Occipital lobe (tissue), 2 donors: Measurements from ENCODE around the gene MBNL2. TPM values are rescaled to one million over a fixed set of nuclear protein-coding genes. Genes with fewer than 3 reads are reported as not detected.

Experiments
- DNase-seq: peaks from one replicate; lab custom pipeline; 2025; lab: John Stamatoyannopoulos, UW
- total RNA-seq: library from RNA; depleted of rRNA; stranded (reverse); fragments of >200 nt; gene quantifications from one replicate; pipeline ENCODE4 v1.2.3, GENCODE V29; 2014

The MBNL2 gene
- total RNA-seq, 1 donor from 2014 or later, result 29.2 TPM

DNA sequence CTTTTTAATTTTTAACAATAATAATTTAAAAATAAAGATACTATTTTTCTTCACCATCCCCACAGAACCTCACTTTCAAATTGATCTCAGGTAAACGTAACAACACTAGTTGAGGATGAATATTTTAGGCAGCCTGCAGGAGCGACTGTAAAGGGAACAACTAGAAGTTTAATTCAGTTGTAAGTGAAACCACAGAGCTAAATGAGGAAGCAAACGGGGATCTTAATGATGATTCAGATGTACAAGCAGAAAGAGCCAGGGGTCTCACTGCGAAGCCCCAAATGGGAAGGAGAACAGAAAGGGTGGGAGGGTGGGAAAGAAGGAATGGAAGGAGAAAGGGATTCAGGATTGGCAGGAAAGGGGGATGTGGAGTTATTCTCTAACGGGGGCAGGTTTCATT is 157.3 kb downstream of the MBNL2 start:
- no peak for DNase-seq

DNA sequence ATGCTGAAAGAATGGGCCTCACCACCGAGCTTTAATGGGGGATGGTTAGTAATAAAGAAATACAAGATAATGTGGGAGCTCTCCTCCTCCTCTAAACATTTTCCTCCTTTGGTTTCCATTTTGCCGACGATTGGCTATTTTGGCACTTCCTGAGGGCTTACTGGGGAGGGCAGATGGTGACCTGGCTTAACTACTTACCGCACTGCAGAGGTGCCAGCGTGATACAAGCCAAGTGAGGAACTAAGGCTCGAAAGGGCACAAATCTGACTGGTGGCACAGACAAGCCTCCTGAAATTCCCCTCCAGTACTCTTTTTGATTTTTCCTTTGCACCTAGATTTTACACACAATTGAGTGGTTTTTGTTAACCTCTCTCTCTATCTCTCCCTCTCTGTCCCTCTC is 158.6 kb downstream of the MBNL2 start:
- no peak for DNase-seq

DNA sequence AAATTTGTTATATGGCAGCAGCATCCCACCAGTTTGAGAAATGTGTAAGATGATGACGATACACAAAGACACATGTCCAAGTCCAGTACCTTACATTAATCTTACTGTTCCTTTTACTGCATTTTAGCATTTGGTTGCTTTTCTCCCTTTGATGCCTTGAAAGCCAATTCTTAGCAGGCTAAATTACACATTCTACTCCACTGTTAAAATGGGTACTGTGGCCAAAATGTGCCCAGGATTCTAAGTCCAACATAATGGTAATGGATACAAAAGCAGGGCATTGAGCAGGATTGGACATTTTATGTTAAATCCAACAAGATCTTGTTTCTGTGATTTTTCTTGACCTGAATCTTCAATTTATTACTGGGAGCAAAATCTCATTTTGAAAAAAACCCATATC is 159.1 kb downstream of the MBNL2 start:
- no peak for DNase-seq

DNA sequence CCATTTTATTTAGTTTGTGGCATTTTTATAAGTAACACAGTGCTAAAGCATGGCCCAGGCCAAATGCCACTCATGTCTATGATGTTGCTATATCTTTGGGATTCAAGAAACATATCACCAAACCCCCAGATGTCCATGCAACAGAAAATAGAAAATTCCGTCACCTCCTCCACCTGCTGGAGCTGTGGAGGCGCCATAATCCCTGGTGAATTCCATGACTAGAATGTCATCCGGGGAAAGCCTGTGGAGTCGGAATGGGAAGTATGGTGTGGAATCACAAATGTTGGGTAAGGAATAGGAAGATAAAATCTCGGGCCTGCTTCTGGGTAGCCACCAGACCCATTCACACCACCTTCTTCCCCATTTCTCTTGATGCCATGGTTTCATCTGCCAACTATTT is 160.1 kb downstream of the MBNL2 start:
- no peak for DNase-seq

DNA sequence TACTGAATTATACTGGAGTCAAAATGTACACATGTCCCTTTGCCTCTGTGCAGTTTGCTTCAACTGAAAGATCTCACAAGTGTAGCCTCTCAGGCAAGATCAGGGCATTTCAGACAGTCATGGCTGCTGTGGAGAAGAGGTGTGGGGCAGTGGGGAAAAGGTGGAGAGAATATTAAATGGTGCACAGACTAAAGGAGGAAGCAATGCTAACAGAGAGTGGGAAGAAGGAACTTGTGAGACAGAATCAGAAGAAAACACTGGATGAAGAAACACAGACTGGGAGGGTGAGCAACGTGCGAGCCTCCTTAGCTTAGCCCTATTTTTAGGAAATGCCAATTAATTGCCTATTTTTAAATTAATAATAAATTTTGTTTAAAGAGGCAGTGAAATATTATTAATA is 162.2 kb downstream of the MBNL2 start:
- DNase-seq, result no peak

DNA sequence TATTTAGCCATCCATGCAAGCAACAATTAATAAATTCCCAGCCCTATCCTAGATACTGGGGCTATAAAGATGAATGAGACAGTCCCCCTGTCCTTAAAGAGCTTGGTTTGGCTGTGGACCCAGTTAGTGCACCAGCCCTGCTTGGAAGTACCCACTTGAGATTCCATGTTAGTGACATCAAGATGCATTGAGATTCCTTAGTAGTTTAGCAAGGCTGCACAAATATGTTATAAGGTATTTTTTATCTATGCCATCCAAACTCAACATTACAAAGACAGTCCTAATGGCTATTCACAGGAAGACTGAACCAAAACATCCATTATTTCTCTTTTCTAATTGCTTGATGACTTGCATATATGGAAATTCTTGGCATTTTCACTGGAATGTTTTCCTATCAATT is 163.0 kb downstream of the MBNL2 start:
- no peak for DNase-seq

DNA sequence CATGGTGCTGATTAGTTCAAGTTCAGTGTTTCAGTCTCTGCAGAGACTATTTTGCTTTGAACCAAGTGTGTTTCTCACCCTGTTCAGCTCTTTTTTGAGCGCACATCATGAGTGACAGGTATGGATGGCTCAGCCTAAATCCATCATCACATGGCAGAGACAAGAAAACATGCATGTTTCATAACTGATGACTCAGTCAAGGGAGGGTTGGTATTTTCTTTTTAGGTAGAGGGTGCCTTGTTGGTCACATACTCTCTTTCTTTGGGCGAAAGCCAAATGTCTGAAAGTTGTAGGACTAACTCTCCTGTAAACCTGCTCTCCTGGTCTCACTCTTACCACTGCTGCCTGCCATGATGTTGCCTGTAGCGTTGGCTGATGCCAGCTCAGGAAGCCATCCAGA is 163.7 kb downstream of the MBNL2 start:
- no peak for DNase-seq

DNA sequence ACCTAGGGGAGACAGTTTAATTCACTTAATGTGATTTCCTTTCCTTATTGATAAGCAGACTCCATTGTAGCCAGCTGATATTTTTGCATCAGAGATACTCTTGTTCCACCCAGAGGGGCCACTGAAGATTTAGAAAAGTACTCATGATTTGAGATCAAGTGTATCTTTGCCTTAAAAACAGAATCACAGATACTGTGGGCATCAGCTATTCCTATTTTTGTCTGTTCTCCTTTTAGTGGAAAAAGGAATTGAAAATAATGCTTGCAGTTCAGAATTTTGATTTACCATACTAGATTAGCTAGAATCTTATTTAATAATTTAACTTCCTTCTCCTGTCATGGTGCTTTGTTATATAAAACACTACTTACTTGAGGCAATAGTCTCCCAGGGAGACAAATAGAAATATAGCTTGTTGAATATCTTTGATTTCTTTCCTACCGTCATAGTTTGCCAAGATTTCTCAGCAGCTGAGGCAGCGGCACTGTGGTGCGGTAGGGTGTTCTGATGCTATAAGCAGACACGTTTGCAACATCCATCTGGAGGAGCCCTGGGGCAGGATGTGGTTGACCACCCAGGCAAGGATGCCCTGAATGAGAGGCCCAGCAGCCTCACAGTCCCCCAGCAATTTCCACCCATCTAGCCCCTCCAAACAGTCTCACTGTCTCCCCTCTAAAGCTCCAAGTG is 164.8 kb downstream of the MBNL2 start:
- DNase-seq, result no peak

DNA sequence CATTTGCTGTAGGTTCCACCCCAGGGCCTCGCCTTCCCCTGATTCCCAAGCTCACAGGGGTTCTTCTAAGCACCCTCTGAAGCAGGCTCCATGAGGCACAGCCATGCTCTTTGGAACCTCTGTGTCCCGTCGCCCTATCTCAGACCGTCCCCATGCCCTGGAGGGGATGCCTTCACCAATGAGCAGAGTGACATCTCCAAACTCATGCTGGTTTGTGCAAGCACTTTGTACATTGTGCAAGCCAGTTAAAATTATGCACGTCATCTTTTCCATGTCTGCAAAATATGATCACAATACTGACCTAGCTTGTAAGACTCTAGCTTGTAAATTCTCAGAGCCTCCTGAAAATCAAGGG is 165.3 kb downstream of the MBNL2 start:
- DNase-seq, result no peak

DNA sequence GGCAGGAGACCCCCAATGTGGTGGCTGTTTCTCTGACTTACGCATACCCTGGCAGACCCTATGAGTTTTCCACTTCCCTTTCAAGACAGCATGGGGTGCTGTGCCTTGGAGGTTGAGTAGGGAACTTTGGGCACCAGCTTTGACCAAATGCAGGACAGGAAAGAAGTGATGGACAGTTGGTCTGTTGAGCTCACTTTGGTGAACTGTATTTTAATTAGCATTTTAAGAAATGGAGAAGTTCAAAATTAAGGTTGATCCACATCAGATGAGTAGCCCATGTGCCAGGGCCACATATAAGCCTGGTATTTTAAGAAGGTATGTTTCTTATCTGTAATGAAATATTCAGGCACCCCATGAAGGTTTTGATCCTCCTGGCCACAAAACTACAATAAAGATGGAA is 165.8 kb downstream of the MBNL2 start:
- DNase-seq, result no peak

DNA sequence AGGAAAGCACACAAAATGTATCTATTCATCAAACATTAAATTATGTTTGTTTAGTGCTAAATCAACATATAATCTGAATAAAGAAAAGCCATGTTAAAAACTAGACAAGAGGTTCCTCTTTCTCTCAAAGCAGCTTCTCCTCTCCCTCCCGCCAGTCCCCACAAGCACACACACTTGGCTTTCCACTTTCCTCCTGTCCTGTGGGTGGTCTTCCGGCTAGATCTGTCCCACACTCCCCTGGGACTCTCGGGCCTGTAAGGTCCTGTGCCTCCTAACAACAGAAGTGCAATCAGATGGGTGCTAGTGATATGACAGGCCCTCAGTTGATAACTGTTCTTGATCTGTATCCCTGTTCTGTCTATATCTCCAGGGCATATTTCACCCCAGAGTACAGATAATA is 166.2 kb downstream of the MBNL2 start:
- no peak for DNase-seq

DNA sequence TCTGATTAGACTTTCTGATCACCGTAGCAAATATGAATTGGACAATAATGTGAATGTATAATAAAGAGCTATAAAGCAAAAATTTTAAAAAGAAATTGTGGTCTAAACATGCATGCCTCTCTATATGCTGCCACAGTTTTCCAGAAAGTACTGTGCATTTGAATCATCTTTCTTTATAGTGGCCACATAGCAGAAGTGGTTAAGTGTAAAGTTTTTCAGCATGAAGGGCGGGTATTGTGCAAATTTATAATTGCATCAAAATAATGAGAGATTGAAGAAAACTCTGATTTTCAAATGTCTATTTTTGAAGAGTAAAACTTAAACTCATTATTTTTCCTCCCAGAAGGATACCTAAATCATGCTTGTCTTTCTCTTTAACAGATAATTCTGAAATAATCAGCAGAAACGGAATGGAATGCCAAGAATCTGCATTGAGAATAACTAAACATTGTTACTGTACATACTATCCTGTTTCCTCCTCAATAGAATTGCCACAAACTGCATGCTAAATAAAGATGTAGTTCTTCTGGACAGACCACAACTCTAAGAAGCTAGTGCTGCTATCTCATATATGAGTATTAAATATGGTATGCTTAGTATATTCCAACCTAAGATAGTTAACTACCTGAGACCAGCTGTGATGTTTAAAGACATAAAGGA is 168.9 kb downstream of the MBNL2 start:
- no peak for DNase-seq

DNA sequence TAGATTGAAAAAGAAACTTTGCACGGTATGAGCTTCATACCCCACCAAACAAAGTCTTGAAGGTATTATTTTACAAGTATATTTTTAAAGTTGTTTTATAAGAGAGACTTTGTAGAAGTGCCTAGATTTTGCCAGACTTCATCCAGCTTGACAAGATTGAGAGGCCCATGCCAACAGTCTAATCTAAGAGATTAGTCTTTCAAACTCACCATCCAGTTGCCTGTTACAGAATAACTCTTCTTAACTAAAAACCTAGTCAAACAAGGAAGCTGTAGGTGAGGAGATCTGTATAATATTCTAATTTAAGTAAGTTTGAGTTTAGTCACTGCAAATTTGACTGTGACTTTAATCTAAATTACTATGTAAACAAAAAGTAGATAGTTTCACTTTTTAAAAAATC is 169.9 kb downstream of the MBNL2 start:
- DNase-seq, result no peak

DNA sequence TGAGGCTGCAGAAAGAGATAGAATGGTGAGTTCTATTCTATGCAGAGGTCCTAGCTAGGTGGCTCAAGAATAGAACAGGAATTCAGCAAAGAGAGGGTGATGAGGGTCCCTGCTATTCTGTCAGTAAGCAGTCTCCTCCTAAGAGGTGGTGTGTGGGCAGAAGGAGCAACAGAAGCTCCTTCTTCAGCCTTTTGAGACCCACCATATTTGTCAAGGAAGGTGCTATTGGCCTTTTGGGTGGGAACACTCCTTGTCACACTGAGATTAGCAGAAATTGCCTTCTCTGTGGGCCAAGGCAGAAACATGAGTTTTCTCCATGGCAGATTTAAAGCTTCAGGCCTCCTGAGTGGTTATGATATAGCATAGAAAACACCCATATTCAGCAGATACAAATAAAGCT is 172.4 kb downstream of the MBNL2 start:
- DNase-seq, result no peak

DNA sequence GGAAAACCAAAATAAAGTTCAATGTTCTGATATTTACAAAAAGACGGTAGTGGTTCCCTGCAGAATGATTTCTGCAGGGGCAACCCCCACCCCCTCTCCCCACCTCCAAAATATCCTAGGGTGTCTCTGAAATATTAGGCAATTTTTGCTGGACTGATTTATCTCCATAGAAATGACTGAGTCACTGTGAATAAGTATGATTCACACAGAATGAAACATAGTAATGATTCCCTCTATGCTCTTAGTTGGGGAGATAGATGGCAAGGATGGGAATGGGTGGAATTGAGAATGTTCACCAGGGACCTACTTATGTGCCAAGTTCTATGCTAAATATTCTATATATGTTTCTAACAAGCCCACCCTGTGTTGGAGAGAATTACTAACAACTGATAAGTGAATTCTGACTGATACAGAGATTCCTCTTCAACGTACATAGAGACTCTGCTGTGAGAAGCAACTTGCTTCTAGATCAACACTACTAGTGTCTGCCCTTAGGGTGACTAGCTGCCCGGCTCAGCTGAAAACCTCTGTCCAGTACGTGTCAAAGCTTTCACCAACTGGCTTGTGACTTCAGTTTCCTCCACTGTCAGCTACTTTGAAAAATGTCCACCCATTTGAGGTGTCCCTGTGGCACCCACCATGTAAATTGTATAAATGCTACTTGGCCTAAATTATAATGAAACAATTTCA is 173.5 kb downstream of the MBNL2 start:
- DNase-seq, result no peak

DNA sequence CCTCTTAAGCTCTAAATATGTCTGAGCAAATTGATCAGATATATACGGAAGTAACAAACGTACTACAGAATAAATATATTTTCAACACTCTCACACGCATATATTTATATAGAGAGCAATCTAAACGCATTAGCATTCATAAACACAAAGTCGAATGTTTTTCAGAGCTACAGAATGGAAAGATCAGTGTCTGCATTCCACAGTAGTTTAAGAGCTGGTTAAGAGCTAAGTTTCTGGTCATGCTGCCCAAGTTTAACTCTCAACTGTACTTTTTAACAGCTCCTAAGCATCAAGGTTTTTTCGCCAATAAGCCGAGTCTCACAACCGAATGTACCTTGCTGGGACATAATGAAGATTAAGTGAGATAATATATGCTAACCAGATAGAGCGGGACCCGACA is 175.1 kb downstream of the MBNL2 start:
- no peak for DNase-seq

DNA sequence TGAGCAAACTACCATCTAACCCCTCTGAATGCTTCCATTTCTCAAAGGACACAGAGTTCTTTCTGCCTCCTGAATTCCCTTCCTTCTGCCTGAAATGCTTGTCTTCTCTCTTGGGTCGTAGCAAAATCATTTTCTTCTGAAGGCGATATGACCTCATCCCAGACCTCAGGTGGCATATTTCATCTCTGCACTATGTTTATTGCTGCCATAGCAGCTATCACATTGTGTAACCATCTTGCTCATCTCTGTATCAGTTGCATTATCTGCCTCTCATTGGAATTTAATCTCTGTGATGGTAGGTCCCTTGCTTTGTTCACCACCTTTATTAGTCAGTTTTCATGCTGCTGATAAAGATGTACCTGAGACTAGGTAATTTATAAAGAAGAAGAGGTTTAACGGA is 179.3 kb downstream of the MBNL2 start:
- no peak for DNase-seq

DNA sequence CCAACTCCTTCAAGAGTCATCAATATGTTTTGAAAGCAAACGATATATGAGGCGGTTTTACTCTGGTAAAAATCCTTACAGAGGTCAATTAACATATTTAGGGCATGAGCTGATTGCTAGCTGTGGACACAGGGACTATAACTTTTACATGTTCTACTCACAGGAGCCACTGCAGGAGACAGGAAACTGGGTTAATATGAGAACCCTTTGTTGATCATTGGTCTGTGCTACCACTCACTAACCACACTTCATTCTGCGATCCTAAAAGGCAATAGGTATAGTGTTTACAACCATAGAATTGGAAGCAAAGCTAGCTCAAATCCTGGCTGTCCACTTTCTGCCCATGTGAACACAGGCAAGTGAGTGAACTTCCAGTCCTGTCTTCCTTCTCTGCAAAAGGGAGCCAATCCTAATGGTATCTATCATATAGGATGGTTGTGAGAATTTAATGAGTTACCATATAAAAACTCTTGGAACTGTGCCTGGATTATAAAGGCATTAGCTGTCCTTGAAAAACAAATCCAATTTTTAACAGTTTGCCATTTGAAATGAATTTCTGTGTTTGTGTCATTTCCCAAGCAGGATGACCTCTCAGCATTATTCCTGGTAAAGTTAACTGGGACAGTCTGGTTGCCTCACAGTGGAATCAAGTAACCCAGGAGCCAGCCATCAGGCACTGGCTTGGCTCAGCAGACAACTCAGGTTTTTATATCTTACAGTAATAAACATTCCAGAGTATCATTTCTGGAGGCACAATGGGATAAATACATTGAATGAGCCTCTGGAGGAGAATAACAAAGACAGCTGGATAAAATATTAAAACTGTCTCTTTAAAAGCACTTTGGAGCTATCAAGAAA is 182.0 kb downstream of the MBNL2 start:
- DNase-seq, result no peak

DNA sequence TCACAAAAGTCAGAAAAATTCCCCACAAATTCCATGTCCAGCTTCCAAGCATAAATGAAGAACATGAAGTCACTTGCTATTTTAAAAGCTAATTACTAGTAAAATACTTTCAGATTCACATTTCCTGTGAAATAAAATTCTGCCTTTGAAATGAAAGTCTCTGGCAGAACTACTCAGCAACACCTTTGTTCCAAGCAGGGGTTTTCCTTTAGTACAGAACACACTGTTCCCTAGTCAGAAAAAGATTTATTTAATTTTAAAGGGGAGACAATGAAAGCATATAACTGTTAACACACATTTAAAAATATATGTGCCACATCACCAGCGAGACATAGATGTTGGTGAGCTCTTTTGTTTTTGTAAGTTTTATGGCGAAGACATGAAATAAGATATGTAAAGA is 185.4 kb downstream of the MBNL2 start:
- DNase-seq, result no peak

DNA sequence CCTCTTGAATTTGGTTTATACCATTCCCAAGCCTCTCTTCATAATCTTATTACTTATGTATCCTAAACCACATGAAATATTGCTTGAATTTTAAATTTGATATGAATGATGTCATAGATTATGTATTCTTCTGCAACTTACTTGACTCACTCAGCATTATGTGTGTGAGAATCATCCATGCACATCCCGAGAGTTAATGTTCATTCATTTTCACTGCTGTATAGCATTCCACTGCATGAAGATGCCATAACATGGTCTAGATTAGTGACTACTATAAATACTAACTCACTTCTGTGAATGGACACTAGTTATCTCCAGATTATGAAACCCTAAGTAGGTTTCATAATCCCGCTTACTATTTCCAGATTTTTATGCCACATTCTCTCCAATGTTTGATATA is 186.8 kb downstream of the MBNL2 start:
- no peak for DNase-seq

DNA sequence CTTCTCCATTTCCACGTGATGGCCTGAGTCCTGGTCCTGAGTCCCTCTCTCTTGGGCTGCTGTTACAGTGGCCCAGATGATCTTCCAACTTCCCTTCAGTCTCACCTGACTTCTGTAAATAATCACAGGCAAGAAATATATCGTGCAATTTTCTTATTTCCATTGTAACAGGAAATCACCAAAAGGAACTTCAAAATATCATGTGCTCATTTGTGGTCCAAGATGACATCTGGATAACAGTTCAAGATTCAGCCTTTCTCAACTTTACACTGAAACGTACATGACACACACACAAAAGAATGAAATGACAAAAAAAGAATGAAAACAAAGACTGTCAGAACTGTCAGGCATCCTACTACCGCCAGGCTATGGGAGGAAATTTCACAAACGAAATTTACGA is 189.9 kb downstream of the MBNL2 start:
- no peak for DNase-seq

DNA sequence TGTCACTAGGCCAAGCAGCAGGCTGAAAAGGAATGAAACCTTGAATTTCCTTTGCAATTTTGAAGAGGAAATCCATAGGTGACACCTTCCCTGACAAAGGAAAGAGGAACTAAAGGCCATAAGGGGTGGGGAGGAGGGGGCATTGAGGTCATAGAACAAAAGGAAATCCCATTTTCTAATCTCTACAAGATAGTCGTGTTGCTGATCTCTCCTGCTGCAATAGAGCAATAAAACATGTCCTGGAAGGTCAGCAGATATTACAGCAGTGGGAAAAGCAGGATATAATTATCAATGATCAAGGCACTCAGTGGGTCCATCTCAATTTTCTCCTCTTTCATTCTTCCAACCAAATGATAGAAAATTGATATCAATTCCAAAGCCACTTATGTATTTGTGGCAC is 191.6 kb downstream of the MBNL2 start:
- DNase-seq, result no peak
